ENCODE results near the gene HSD11B2. TPM values are rescaled to one million over a fixed set of nuclear protein-coding genes. Genes with fewer than 3 reads are reported as not detected.

The HSD11B2 gene
- total and polyA plus RNA-seq, 10 of the 15 experiments (the other 5 are each of a cell fraction or from before 2014, with no cell fraction given) = 0.09 to 0.34 (median 0.21) TPM; not detected in 2

- ChIA-PET RAD21 (ENCODE audit: unreplicated experiment) (interaction anchor here (1.2 to 1.4 kb wide), 2 partner anchors 23 to 26 kb away, joined by 3 read pairs; no protein-coding TSS in a partner anchor), SMC1A (ENCODE audit: uncharacterized antibody, unreplicated experiment) (no interaction called here), POLR2A (no interaction called here), CTCF (interaction anchor here (1.1 to 5.6 kb wide), 3 partner anchors 21 to 43 kb away, joined by 4 to 84 read pairs (median 4); no protein-coding TSS in a partner anchor)
- Histone ChIP-seq H3K4me1 (ENCODE audit: control insufficient read depth, insufficient read depth, low read length) (no peaks in the 10 kb centered on the region), H3K27ac (ENCODE audit: control insufficient read depth, insufficient read depth) (no peak overlapping the region), H4K20me1 (ENCODE audit: control insufficient read depth, insufficient read depth) (0 out of 2 replicates have a peak, but pooled peaks cover 2% of the 10 kb centered on the region), H3K9ac (ENCODE audit: control insufficient read depth, insufficient read depth, low read length) (no peak overlapping the region), H3K36me3 (ENCODE audit: control insufficient read depth in 2 of 2, insufficient read depth in 2 of 2, low read length in 1 of 2) (no peaks in the 10 kb centered on the region), H2AFZ (ENCODE audit: control insufficient read depth, low read depth, low read length) (no peak overlapping the region), H3K4me3 (no peak overlapping the region), H3K9me3 (replicated peaks; ENCODE audit: control insufficient read depth, insufficient read depth, low read length) (no peaks in the 10 kb centered on the region), H3K27me3 (replicated peaks in 1 of 2; ENCODE audit: control insufficient read depth in 2 of 2, insufficient read depth in 2 of 2, low read length in 1 of 2) (peaks cover 5% of the 10 kb centered on the region in 2 experiments), H3K79me2 (ENCODE audit: control insufficient read depth, insufficient read depth, low read length) (no peaks in the 10 kb centered on the region), H3K4me2 (ENCODE audit: control insufficient read depth, insufficient read depth) (no peak overlapping the region)
- in situ Hi-C loops (cut with MboI) = loop anchor here (25.0 kb wide), 1 partner anchor 437 kb away; the partner anchor contains the start of gene CES4A
- no peak for TF ChIP-seq POLR2A (IDR thresholded peaks at IDR 0.05; ENCODE audit: low read depth, low read length)
- no peak for FAIRE-seq
- no peak for ATAC-seq
- WGBS (ENCODE audit: insufficient coverage, insufficient replicate concordance, low lambda C conversion rate, missing lambda C conversion rate) = 37% methylated on average over 5 of the region's 5 CpGs
- intact Hi-C loops (cut with micrococcal nuclease; ENCODE audit: unreplicated experiment) = no loop called here
- DNase-seq (ENCODE audit: low read depth, low spot score) = no peak
- no TSS peak for BruUV-seq (replicated peaks)
These were observed 6.7 kb upstream of the HSD11B2 start for GRCh38 chr16:67424261-67424615.

DNA sequence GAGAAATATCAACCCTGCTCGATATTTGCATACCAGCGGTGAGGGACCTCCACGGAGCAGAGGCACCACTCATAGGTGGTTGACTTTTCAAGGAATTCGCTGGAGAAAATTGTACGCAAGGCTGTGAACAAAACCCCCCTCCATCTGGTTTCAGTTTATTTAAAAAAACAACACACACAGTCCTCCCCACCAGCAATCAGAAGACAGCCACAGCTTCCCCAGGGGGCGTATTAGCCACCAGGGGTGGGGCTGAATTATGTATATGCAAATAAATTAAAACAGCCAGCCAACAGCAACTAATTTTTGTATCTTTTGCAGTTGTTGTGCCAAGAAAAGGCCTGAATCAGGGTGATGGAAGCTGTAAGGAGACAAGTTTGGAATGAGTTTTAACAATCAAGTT is 5.9 kb upstream of the HSD11B2 start:
- ATAC-seq = no peak
- WGBS (ENCODE audit: insufficient coverage, insufficient replicate concordance, low lambda C conversion rate, missing lambda C conversion rate) = 24% methylated on average over 6 of the region's 6 CpGs
- Histone ChIP-seq H3K4me2 (ENCODE audit: control insufficient read depth, insufficient read depth) (no peak overlapping the region), H4K20me1 (ENCODE audit: control insufficient read depth, insufficient read depth) (no peaks in the 10 kb centered on the region), H3K27ac (ENCODE audit: control insufficient read depth, insufficient read depth) (no peak overlapping the region), H3K4me1 (ENCODE audit: control insufficient read depth, insufficient read depth, low read length) (no peaks in the 10 kb centered on the region), H3K9me3 (replicated peaks; ENCODE audit: control insufficient read depth, insufficient read depth, low read length) (no peaks in the 10 kb centered on the region), H3K4me3 (no peak overlapping the region), H3K9ac (ENCODE audit: control insufficient read depth, insufficient read depth, low read length) (no peak overlapping the region), H3K36me3 (ENCODE audit: control insufficient read depth in 2 of 2, insufficient read depth in 2 of 2, low read length in 1 of 2) (no peaks in the 10 kb centered on the region), H3K27me3 (replicated peaks in 1 of 2; ENCODE audit: control insufficient read depth in 2 of 2, insufficient read depth in 2 of 2, low read length in 1 of 2) (peaks cover 11% of the 10 kb centered on the region in 2 experiments), H2AFZ (ENCODE audit: control insufficient read depth, low read depth, low read length) (no peak overlapping the region), H3K79me2 (ENCODE audit: control insufficient read depth, insufficient read depth, low read length) (no peaks in the 10 kb centered on the region)
- DNase-seq (ENCODE audit: low read depth, low spot score) = no peak
- CTCF ChIA-PET = interaction anchor here (1.1 to 5.6 kb wide), 4 partner anchors 20 to 78 kb away, joined by 3 to 84 read pairs (median 4); no protein-coding TSS in a partner anchor
- intact Hi-C loops (cut with micrococcal nuclease; ENCODE audit: unreplicated experiment) = no loop called here
- SMC1A ChIA-PET (ENCODE audit: uncharacterized antibody, unreplicated experiment) = interaction anchor here (1.2 kb wide), 1 partner anchor 43 kb away, joined by 3 read pairs; no protein-coding TSS in a partner anchor
- no peak for FAIRE-seq
- no TSS peak for BruUV-seq (replicated peaks)
- RAD21 ChIA-PET (ENCODE audit: unreplicated experiment) = interaction anchor here (1.0 to 1.2 kb wide), 2 partner anchors 26 to 164 kb away, joined by 3 read pairs; no protein-coding TSS in a partner anchor
- in situ Hi-C loops (cut with MboI) = no loop called here
- POLR2A ChIA-PET = interaction anchor here (0.6 kb wide), 1 partner anchor 252 kb away, joined by 4 read pairs; no protein-coding TSS in a partner anchor
- TF ChIP-seq SMAD1 (IDR thresholded peaks at IDR 0.05; ENCODE audit: low read depth, partially characterized antibody) = no peak
